GM21526 (cell line): ENCODE measurements around the gene ZNF17.
"Not testable (repeated sequence)": the region's sequence is repeated elsewhere in the genome, so short reads cannot be mapped to it uniquely, and the experiment has no call there.

Source experiments
- ATAC-seq: cut with Tn5 transposase; IDR thresholded peaks from one replicate; pipeline ENCODE4 v1.9.1; 2021; ENCODE audit warnings: moderate library complexity; ENCODE audit not compliant: unreplicated experiment, low FRiP score

Gene ZNF17

GRCh38 chr19:57410877-57411671, at the start of gene ZNF17:
Gene ZNF17, plus strand, starts transcription at chr19:57411161. Its CDS starts 2,455 bp downstream, at chr19:57413616.
- peak; percentile 98 for ATAC-seq

GRCh38 chr19:57362419-57362818, 48.5 kb upstream of the ZNF17 start:
- no peak for ATAC-seq

GRCh38 chr19:57362997-57363687, 47.8 kb upstream of the ZNF17 start, which contains the start of the genes TRAPPC2B and ZNF547:
Gene TRAPPC2B, plus strand, starts transcription at chr19:57363551. Its CDS starts 1,283 bp downstream, at chr19:57364834.
Gene ZNF547, plus strand, starts transcription at chr19:57363551. Its CDS starts 5,005 bp downstream, at chr19:57368556.
- ATAC-seq: peak; percentile 86

GRCh38 chr19:57363688-57364181, 47.2 kb upstream of the ZNF17 start:
- peak; percentile 22 for ATAC-seq

GRCh38 chr19:57366776-57367175, 44.2 kb upstream of the ZNF17 start:
- ATAC-seq: no peak

- no peak for ATAC-seq
Observed at GRCh38 chr19:57374179-57374578, 36.8 kb upstream of the ZNF17 start.

- ATAC-seq: not testable (repeated sequence)
Observed at GRCh38 chr19:57374647-57375046, 36.3 kb upstream of the ZNF17 start.

- ATAC-seq: no peak
Observed at GRCh38 chr19:57376151-57376550, 34.8 kb upstream of the ZNF17 start.

- no peak for ATAC-seq
Observed at GRCh38 chr19:57377498-57378146, 33.3 kb upstream of the ZNF17 start.

- ATAC-seq: no peak
Observed at GRCh38 chr19:57380923-57381322, 30.0 kb upstream of the ZNF17 start.

- no peak for ATAC-seq
Observed at GRCh38 chr19:57382806-57383488, 28.0 kb upstream of the ZNF17 start.

GRCh38 chr19:57389194-57389729, 21.7 kb upstream of the ZNF17 start:
- ATAC-seq: no peak

- peak; percentile 96 for ATAC-seq
Observed at GRCh38 chr19:57389730-57390598, 21.0 kb upstream of the ZNF17 start, which contains the start of gene ZNF548. Gene ZNF548, plus strand, starts transcription at chr19:57389854. Its CDS starts 246 bp downstream, at chr19:57390100.

GRCh38 chr19:57395710-57396109, 15.3 kb upstream of the ZNF17 start:
- no peak for ATAC-seq

GRCh38 chr19:57398868-57399267, 12.1 kb upstream of the ZNF17 start:
- ATAC-seq: no peak

GRCh38 chr19:57403737-57404563, 7.0 kb upstream of the ZNF17 start:
- ATAC-seq: no peak

GRCh38 chr19:57406516-57407123, 4.3 kb upstream of the ZNF17 start:
- no peak for ATAC-seq

GRCh38 chr19:57419439-57419838, 8.5 kb downstream of the ZNF17 start:
- no peak for ATAC-seq
